Raji (cell line): ENCODE results near the gene TAF11L5.
"Not testable (repeated sequence)": the region's sequence is repeated elsewhere in the genome, so short reads cannot be mapped to it uniquely, and the experiment has no call there.

Source experiments
- POLR2A ChIP-seq: IDR thresholded peaks from 2 replicates; pipeline ENCODE4 v1.6.1; 2011; ENCODE audit warnings: low read depth, low read length, control low read depth; ENCODE audit not compliant: insufficient read depth

TAF11L5 gene

DNA sequence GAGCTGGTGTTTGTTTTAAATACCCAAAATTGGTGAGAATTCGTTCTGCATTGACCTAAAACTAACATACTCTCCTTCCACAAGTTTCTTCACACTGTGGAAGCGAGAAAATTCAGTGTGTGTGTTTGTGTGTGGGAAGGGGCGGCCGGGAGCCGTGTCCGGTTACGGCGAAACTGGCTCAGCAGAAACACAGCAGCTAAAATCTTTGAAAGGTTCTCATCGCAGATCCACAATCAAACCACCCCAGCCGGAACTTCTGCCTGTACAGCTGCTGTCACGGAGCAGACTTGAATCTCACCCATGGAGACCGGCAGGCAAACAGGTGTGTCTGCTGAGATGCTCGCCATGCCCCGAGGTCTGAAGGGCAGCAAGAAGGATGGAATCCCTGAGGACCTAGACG, at the start of gene TAF11L5:
Gene TAF11L5, plus strand, starts transcription at position 301 of the 400 bp plus-strand sequence.
- not testable (repeated sequence) for TF ChIP-seq POLR2A

GRCh38 chr5:17477043-17477442, 48.0 kb upstream of the TAF11L5 start:
- TF ChIP-seq POLR2A, result no peak

DNA sequence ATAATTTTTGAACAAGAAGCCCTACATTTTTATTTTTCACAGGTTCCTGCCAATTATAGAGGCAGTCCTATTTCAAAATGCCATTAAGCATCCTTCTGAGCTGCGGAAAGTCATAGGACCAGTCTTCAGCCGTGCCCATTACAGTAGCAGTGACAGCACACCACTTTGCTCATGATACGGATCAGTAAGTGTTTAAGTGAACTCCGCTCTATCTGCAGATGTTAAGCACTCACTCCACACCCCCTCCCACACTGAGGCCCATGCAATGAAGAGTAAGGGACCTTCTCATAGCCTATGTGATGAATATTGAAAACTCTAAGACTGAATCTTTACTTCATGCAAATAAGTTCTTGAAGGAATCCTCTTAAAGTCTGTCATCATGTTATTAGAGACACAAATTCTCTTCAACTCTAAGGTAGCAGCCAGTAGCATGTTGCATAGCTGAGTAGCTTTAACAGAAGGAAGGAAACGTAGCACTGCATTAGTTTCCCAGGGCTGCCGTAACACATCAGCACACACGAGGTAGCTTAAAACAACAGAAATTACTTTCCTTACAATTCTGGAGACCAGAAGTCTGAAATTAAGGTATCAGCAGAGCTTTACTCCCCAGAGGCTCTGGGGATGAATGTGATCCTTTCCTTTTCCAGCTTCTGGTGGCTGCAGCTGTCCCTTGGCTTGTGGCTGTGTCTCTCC, 47.3 kb upstream of the TAF11L5 start:
- no peak for TF ChIP-seq POLR2A

DNA sequence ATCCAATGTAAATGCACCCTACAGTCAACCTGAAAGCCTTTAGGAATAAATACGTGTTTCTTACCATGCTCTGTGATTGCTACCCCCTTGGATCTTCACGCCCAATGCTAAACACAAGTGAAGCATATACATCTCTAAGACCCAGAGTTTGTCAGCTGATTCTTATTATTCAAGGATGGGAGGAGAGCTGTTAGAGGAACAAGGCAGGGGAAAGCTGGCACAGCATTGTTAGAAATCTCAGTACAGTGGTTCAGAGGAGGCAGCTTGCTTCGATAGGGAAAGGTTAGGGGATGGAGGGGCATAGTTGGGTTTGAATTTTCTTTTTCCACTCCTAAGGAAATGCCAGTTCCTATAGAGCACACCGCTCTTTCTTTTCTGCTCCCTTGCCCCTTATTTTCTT, 43.7 kb upstream of the TAF11L5 start:
- no peak for TF ChIP-seq POLR2A

DNA sequence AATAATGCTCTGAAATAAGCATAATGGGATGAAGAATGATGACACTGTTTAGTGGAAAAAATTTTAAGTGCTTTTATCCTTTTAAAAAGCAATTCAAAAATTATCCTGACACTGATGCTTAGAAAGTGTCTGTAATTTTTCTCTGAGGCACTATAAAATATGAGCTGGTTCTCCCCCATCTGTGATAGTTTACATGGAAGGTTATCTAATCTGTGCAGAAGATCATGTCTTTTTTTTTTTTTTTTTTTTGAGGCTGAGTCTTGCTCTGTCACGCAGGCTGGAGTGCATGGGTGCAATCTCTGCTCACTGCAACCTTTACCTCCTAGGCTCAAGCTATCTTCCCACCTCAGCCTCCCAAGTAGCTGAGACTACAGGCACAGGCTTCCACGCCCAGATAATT, 42.2 kb upstream of the TAF11L5 start:
- no peak for TF ChIP-seq POLR2A

DNA sequence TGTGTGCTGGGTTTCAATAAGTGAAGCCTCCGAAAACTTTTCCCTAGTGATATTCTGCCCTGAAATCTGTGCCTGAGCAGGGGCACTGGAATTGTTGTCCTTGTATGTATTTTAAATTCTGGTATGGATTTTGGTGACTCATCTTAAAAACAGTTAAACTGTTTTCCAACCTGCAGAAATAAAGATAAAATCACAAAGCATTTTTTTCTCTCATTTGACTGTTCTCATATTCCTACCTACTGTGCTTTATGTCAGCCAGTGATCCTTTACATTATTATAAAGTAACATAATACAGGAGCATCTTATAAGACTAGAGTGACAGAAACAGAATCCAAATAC, 37.9 kb upstream of the TAF11L5 start:
- TF ChIP-seq POLR2A, result no peak

DNA sequence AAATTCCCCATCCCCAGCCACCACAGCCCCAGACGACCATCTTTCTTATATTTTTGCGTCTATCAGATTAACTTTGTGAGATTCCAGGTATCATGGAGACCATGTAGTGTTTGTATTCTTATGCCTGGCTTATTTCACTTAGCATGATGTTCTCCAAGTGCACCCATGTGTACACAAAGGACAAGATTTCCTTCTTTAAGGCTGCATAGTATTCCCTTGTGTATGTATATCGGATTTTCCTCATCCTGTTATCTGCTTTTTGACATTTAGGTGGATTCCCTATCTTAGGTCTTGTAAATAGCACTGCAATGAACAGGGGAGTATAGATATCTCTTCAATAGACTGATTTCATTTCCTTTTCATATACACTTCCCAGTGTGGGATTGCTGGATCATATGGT, 32.3 kb upstream of the TAF11L5 start:
- TF ChIP-seq POLR2A, result no peak

DNA sequence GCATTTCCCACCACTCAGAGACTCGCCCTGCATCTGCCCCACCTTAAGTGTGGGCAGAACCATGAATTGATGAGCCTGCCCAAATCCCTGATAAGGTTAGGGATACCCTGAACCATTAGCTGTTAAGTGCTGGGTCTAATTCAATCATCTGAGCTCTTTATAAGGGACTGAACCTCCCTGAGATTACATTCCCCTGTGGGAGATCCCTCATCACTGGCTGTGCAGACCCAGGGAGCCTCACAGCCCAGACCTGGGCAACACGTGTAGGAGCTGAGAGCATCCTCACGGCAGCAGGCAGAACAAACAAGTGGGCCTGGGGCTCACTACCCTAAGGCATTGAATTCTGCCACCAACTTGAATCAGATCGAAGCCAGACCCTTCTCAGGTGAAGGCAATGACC, 27.6 kb upstream of the TAF11L5 start:
- no peak for TF ChIP-seq POLR2A

GRCh38 chr5:17497931-17498330, 27.1 kb upstream of the TAF11L5 start, which contains the start of gene TAF11L2:
Gene TAF11L2, plus strand, starts transcription at chr5:17498231.
- TF ChIP-seq POLR2A, result not testable (repeated sequence)

GRCh38 chr5:17511775-17512325, 13.2 kb upstream of the TAF11L5 start:
- no peak for TF ChIP-seq POLR2A

GRCh38 chr5:17518067-17518466, 7.0 kb upstream of the TAF11L5 start, which contains the start of gene TAF11L3:
Gene TAF11L3, plus strand, starts transcription at chr5:17518367.
- not testable (repeated sequence) for TF ChIP-seq POLR2A

- TF ChIP-seq POLR2A, result not testable (repeated sequence)
These were observed 3.5 kb upstream of the TAF11L5 start, which contains the start of gene TAF11L4 for GRCh38 chr5:17521501-17521900. Gene TAF11L4, plus strand, starts transcription at chr5:17521801.

DNA sequence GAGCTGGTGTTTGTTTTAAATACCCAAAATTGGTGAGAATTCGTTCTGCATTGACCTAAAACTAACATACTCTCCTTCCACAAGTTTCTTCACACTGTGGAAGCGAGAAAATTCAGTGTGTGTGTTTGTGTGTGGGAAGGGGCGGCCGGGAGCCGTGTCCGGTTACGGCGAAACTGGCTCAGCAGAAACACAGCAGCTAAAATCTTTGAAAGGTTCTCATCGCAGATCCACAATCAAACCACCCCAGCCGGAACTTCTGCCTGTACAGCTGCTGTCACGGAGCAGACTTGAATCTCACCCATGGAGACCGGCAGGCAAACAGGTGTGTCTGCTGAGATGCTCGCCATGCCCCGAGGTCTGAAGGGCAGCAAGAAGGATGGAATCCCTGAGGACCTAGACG, 3.3 kb downstream of the TAF11L5 start, which contains the start of gene TAF11L6:
Gene TAF11L6, plus strand, starts transcription at position 301 of the 400 bp plus-strand sequence.
- not testable (repeated sequence) for TF ChIP-seq POLR2A
